Lower leg skin (tissue), 4 donors: ENCODE results near the gene POLN. TPM values are rescaled to one million over a fixed set of nuclear protein-coding genes. Genes with fewer than 3 reads are reported as not detected.
A peak's percentile ranks its signal among the peaks of the same experiment; 100 is the strongest.

Source experiments
- DNase-seq, 2 donors: peaks; one replicate each; pipeline ENCODE4 v3.0.0-alpha.2; 2019; ENCODE audit warnings: low spot score in 2 of 2
- H3K4me3 ChIP-seq: fragments of 200-600 bp; sonication (generic); 2 replicates; pipeline ENCODE4 v1.5.1; 2017; ENCODE audit warnings: mild to moderate bottlenecking, low read depth; ENCODE audit not compliant: poor library complexity, severe bottlenecking
- POLR2A ChIP-seq, 2 donors: fragments of 450-650 bp; IDR thresholded peaks; one replicate each; pipeline ENCODE4 v1.6.1; 2016 to 2017; ENCODE audit warnings: antibody characterized with exemption in 2 of 2, mild to moderate bottlenecking in 1 of 2, moderate library complexity in 1 of 2
- WGBS, 2 donors: methylation state at CpG; one replicate each; pipeline ENCODE4 v1.1.5; 2018; 5-methylcytosine and 5-hydroxymethylcytosine counted together
- intact Hi-C: fragments of 100-400 bp; cut with DNase I; formaldehyde crosslinking; loops from one replicate; pipeline ENCODE4 v1.15.0; 2023; ENCODE audit warnings: low total_unique reads
- total RNA-seq, 4 donors: library from RNA; depleted of rRNA; stranded (reverse); fragments of >200 nt; gene quantifications; one replicate each; pipeline ENCODE4 v1.1.0, GENCODE V29; 2016
- TF ChIP-seq, protein P1 (sequence below), 3 donors: fragments of 450-650 bp; IDR thresholded peaks; one replicate each; pipeline ENCODE4 v1.5.1; 2016; ENCODE audit warnings: antibody characterized with exemption in 3 of 3, mild to moderate bottlenecking in 3 of 3, moderate library complexity in 2 of 3

Gene POLN
- total RNA-seq, 4 donors from 2014 or later = 0.30 to 3.3 (median 0.89) TPM

DNA sequence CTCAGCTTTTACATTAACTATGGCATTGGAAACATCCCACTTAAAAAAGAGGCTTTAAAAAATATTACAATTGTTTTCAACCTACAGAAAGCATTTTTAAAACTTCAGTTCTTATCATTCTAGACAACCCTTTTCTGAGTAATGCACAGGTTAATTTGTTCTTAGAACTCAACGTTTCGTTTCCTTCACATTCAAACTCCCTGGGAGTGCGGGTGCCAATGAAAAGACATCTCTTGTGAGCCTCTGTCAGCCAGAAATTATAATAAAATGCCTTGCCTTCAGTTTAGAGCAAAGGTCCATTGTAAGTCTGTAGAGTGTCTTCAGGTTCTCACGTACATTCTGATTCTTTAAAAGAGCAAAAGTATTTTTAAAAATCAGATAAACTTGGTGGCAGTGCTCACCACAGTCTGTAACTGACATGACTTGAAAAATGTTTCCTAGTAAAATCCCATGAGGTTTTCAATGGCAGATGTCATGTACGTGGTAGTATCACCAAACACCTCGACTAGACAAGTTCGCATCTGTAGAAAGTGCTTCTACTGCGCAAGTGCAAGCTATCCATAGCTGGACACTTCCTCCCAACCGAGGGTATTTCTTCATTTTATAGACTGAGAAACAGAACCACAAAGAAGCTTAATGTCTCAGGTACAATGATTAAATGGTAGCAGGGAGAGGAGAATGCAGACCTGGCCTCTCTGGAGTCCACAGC, 65.8 kb downstream of the POLN start:
- peak in 1 of 2 donors; percentile 23 for DNase-seq
- intact Hi-C loops = no loop called here
- WGBS, 2 donors = 80 to 87% methylated on average over 9 of the region's 9 CpGs
- TF ChIP-seq, protein P1, sequence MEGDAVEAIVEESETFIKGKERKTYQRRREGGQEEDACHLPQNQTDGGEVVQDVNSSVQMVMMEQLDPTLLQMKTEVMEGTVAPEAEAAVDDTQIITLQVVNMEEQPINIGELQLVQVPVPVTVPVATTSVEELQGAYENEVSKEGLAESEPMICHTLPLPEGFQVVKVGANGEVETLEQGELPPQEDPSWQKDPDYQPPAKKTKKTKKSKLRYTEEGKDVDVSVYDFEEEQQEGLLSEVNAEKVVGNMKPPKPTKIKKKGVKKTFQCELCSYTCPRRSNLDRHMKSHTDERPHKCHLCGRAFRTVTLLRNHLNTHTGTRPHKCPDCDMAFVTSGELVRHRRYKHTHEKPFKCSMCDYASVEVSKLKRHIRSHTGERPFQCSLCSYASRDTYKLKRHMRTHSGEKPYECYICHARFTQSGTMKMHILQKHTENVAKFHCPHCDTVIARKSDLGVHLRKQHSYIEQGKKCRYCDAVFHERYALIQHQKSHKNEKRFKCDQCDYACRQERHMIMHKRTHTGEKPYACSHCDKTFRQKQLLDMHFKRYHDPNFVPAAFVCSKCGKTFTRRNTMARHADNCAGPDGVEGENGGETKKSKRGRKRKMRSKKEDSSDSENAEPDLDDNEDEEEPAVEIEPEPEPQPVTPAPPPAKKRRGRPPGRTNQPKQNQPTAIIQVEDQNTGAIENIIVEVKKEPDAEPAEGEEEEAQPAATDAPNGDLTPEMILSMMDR (IDR thresholded peaks at IDR 0.05) = no peak
- TF ChIP-seq POLR2A (IDR thresholded peaks at IDR 0.05) = no peak
- H3K4me3 ChIP-seq = no peak overlapping the region

DNA sequence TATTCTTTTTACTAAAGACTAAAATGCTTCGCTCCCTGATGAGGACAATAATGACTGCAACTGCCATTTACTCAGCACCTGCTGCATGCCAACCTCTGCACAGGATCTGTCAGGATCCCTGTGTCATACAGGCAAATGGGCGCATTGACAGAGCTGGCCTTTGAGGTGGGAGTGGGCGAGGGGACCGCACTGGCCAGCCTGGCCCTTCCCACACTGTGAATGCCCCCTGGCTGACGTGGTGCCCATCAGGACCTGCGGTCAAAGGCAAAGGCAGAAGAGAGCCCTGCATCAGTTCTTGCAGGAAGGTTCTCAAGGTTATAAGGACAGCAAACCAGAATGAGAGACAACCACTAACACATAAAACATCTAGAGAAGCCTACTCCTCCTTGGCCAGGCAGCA, 67.9 kb downstream of the POLN start:
- peak in 1 of 2 donors; percentile 60 for DNase-seq
- no peak overlapping the region for H3K4me3 ChIP-seq
- TF ChIP-seq POLR2A (IDR thresholded peaks at IDR 0.05) = no peak
- TF ChIP-seq, protein P1 (IDR thresholded peaks at IDR 0.05) = no peak
- intact Hi-C loops = no loop called here
- WGBS, 2 donors = 90 to 100% methylated on average over 6 of the region's 6 CpGs

DNA sequence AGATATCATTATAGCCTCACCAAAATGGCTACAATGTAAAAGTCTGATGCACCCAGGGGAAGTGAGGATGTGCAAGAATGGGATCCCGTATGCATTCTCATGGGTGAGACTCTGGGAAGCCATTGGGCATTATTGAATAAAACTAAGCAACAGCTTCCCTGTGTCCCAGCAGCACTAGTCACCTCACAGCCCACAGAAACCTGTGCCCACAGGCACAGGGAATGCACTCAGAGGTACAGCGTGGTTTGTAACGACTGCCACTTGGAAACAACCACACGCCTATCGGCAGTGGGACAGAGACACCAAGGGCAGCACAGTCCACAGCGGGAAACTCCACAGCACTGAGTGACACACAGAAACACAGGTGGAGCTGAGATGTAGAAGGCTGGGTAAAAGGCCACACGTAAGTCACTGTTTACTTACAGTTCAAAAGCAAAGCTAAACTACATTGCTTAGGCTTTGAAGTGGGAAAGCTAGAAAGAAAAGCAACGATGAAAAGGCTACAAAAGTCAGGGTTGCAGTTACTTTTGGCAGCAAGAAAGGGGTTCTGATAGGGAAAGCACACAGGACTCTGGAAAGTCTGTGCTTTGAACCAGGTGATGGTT, 69.2 kb downstream of the POLN start:
- intact Hi-C loops = no loop called here
- WGBS, 2 donors = 87 to 90% methylated on average over 8 of the region's 8 CpGs
- TF ChIP-seq, protein P1 (IDR thresholded peaks at IDR 0.05) = no peak
- TF ChIP-seq POLR2A (IDR thresholded peaks at IDR 0.05) = no peak
- no peak for DNase-seq
- no peak overlapping the region for H3K4me3 ChIP-seq

DNA sequence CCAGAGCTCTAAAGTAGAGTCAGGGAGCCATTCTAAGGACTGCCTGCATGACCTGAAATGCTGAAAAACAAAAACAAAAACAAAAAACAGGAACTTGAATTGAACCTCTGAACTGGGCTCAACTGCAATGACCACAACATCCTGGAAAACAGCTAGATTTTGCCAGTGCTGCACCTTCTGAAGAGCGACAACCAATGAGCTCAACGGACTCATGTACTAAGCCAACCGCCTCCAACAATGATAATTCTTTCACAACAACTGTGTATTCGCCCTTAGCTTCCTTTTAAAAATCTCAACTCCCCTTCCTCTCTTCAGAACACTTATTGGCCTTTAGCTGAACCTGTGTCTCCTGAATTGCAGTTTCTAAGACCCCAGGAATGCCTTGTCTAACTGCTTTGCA, 69.8 kb downstream of the POLN start:
- intact Hi-C loops = no loop called here
- no peak for DNase-seq
- WGBS, 2 donors = 87% methylated on average over 4 of the region's 4 CpGs
- TF ChIP-seq, protein P1 (IDR thresholded peaks at IDR 0.05) = no peak
- no peak for TF ChIP-seq POLR2A (IDR thresholded peaks at IDR 0.05)
- no peak overlapping the region for H3K4me3 ChIP-seq

DNA sequence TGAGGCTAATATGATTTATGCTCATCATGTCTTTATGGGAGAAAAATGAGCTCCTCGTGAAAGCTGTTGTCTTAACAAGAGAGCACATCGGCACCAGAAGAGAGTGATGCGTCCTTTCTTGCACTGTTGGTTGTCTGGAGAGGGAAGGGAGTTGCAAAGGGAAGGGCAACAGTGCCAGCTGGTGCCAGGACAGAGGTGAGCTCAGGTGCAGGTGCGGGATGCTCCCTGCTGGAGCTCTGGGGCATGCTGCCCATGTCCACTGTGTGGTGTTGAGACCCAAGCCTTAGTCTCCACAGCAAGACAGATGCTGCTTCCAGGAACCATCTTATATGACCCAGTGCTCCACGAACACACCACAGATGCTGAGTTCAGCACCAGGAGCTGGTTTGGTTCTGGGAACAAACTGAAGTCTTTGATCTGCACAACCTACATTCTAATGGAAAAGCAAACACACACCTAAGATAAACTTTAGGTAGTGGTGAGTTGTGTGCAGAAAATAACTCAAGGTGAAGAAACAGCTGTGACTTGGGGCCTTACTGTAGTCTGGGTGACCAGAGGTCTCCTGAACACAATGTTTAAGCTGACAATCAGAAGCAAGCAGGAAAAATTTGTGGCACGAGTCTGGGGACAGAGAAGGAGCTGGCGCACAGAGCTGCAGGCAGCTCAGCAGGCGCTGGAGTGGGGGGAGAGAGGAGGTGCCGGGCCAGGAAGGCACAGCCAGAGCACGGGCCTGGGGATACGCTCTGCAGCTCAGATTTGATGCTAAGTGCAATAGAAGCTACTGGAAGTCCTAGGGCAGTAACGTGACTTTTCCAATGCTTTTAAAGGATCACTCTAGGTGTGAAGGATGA, 73.2 kb downstream of the POLN start:
- H3K4me3 ChIP-seq = no peak overlapping the region
- TF ChIP-seq POLR2A (IDR thresholded peaks at IDR 0.05) = no peak
- TF ChIP-seq, protein P1 (IDR thresholded peaks at IDR 0.05) = no peak
- DNase-seq = no peak
- intact Hi-C loops = no loop called here
- 80 to 85% methylated on average over 12 of the region's 12 CpGs for WGBS, 2 donors
